A204.1 (cell line): Measurements from ENCODE around the gene PRRT1.
"Not testable (repeated sequence)": the region's sequence is repeated elsewhere in the genome, so short reads cannot be mapped to it uniquely, and the experiment has no call there.

ENCODE experiments used
- FAIRE-seq: peaks from 2 replicates; lab custom pipeline; 2012; peaks lifted over from hg19 to GRCh38; lab: Jason Lieb, UNC

Gene PRRT1

GRCh38 chr6:32187725-32188380 is 36.1 kb upstream of the PRRT1 start:
- FAIRE-seq: not testable (repeated sequence)

- no peak for FAIRE-seq
Observed at GRCh38 chr6:32187009-32187709, 35.4 kb upstream of the PRRT1 start.

- FAIRE-seq: not testable (repeated sequence)
Observed at GRCh38 chr6:32186151-32186840, 34.6 kb upstream of the PRRT1 start.

GRCh38 chr6:32185681-32186131 is 34.0 kb upstream of the PRRT1 start:
- FAIRE-seq: peak; percentile 91

GRCh38 chr6:32184084-32184640 is 32.4 kb upstream of the PRRT1 start, which contains the start of gene AGER:
TSS of gene AGER (minus strand) at chr6:32184253. CDS start at chr6:32184222, 31 bp downstream.
- no peak for FAIRE-seq

GRCh38 chr6:32183483-32184083 is 31.8 kb upstream of the PRRT1 start:
- FAIRE-seq: no peak

- no peak for FAIRE-seq
Observed at GRCh38 chr6:32183030-32183429, 31.3 kb upstream of the PRRT1 start.

GRCh38 chr6:32182555-32182981 is 30.8 kb upstream of the PRRT1 start:
- no peak for FAIRE-seq

- FAIRE-seq: no peak
Observed at GRCh38 chr6:32181915-32182529, 30.3 kb upstream of the PRRT1 start.

GRCh38 chr6:32181148-32181702 is 29.5 kb upstream of the PRRT1 start:
- no peak for FAIRE-seq

GRCh38 chr6:32179766-32180405 is 28.1 kb upstream of the PRRT1 start:
- no peak for FAIRE-seq

GRCh38 chr6:32178547-32179440 is 27.1 kb upstream of the PRRT1 start:
- FAIRE-seq: no peak

GRCh38 chr6:32177788-32178546 is 26.2 kb upstream of the PRRT1 start, which contains the start of gene RNF5:
TSS of gene RNF5 (plus strand) at chr6:32178405. CDS start at chr6:32178512, 107 bp downstream.
- peak; percentile 98 for FAIRE-seq

- FAIRE-seq: no peak
Observed at GRCh38 chr6:32177183-32177787, 25.5 kb upstream of the PRRT1 start.

GRCh38 chr6:32176476-32177182 is 24.9 kb upstream of the PRRT1 start:
- no peak for FAIRE-seq

- peak; percentile 67 for FAIRE-seq
Observed at GRCh38 chr6:32175711-32176475, 24.2 kb upstream of the PRRT1 start, which contains the start of gene AGPAT1. TSS of gene AGPAT1 (minus strand) at chr6:32176084. CDS start at chr6:32171496, 4,588 bp downstream.

GRCh38 chr6:32175322-32175710 is 23.6 kb upstream of the PRRT1 start:
- FAIRE-seq: no peak
